GM21526 (cell line): Measurements from ENCODE around the gene VPS36.
"Not testable (repeated sequence)": the region's sequence is repeated elsewhere in the genome, so short reads cannot be mapped to it uniquely, and the experiment has no call there.

Source experiments
- ATAC-seq: cut with Tn5 transposase; IDR thresholded peaks from one replicate; pipeline ENCODE4 v1.9.1; 2021; ENCODE audit warnings: moderate library complexity; ENCODE audit not compliant: unreplicated experiment, low FRiP score

VPS36 gene

GRCh38 chr13:52383366-52383765, 67.1 kb downstream of the VPS36 start:
- no peak for ATAC-seq

GRCh38 chr13:52378312-52378711, 72.1 kb downstream of the VPS36 start:
- ATAC-seq, result no peak

- ATAC-seq, result no peak
These were observed 72.5 kb downstream of the VPS36 start for GRCh38 chr13:52377898-52378297.

- no peak for ATAC-seq
These were observed 75.5 kb downstream of the VPS36 start for GRCh38 chr13:52374873-52375411.

- no peak for ATAC-seq
These were observed 76.0 kb downstream of the VPS36 start for GRCh38 chr13:52374389-52374788.

GRCh38 chr13:52373277-52373676, 77.2 kb downstream of the VPS36 start:
- not testable (repeated sequence) for ATAC-seq

- ATAC-seq, result no peak
These were observed 78.6 kb downstream of the VPS36 start for GRCh38 chr13:52371736-52372247.

GRCh38 chr13:52366291-52366690, 84.1 kb downstream of the VPS36 start:
- ATAC-seq, result no peak
